ENCODE measurements around the gene CACNG8.

Gene CACNG8

DNA sequence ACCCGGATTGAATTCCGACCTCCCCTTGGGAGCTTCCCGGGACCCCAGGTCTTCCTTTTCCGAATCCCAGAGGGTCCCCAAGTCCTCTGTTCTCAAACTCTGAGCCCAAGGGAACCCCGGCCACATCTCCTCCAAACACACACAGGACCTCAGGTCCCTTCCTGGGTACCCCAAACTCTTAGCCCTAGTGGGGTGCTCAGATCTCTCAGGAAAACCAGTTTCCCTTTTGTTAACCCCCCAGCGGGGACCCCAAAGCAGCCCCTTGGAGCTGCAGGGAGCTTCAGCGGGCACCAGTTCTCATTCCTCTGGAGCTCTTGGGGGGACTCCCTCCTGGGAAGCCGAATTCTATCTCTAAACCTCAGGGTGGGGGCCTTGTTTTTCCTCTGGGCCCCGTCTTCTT lies 29.5 kb downstream of the CACNG8 start:
- no peak for DNase-seq (ENCODE audit: low spot score)

DNA sequence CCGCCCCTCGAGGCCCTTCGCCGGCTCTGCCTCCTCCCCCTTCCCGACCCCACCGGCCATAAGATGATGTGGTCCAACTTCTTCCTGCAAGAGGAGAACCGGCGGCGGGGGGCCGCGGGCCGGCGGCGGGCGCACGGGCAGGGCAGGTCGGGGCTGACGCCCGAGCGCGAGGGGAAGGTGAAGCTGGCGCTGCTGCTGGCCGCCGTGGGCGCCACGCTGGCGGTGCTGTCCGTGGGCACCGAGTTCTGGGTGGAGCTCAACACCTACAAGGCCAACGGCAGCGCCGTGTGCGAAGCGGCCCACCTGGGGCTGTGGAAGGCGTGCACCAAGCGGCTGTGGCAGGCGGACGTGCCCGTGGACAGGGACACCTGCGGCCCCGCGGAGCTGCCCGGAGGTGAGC lies 30.1 kb downstream of the CACNG8 start:
- no peak for DNase-seq (ENCODE audit: low spot score)

DNA sequence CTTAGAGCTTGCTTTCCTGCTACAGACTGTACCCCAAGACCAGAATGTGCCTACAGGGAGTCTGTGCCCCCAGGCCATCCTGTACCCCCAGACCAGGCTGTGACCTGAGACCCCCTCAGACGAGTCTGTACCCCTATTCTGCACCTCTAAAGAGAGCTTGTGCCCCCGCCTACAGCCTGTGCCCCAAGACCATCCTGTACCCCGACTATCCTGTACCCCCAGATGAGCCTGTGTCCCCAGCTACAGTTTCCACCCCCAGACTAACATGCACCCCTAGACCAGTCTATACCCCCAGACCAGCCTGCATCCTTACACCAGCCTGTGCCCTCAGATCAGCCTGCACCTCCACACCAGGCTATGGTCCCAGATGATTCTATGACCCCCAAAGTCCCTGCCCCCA lies 30.7 kb downstream of the CACNG8 start:
- no peak for DNase-seq (ENCODE audit: low spot score)

DNA sequence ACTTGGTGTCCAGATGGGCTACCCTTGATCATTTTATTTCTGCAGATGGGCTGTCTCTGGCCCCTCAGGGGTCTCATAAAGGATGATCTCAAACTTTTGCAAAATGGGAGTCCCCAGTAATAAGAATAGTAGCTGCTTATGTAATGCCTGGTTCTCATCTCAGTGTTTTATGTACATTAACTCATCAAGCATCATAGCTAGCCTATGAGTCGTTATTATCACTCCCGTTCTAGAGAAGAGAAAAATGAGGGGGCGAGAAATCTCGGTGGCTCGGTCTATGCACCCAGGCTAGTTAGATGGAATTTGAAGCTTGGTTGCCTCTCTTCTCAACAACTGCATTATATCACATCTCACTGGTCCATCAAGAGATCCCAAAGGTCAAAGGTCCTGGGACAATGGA lies 32.1 kb downstream of the CACNG8 start:
- DNase-seq (ENCODE audit: low spot score) = no peak

DNA sequence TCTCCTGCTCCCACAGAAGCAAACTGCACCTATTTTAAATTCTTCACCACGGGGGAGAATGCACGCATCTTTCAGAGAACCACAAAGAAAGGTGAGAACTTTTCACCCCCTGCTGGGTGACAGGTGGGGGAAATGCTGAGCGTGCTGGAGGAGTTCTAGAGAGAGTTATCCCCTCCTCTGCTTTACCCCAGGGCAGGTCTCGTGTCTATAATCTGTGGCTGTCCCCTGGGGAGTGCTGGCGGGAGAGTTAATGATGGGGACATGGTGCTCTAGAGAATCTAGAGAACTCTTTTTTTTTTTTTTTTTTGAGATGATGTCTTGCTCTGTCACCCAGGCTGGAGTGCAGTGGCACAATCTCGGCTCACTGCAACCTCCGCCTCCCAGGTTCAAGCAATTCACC lies 35.5 kb downstream of the CACNG8 start:
- DNase-seq (ENCODE audit: low spot score) = no peak

DNA sequence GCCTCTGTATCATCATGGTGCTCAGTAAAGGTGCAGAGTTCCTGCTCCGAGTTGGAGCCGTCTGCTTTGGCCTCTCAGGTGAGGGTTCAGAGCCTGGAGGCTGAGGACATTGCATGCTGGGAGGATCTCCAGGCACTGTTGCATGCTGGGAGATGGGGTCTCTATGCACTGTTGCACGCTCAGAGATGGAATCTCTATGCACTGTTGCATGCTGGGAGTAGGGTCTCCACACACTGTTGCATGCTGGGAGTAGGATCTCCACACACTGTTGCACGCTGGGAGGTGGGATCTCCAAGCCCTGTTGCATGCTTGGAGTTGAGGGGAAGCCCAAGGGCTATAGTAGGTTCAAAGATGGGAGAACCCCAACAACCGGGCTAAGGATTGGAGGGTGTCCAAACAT lies 37.0 kb downstream of the CACNG8 start:
- DNase-seq (ENCODE audit: low spot score) = no peak

DNA sequence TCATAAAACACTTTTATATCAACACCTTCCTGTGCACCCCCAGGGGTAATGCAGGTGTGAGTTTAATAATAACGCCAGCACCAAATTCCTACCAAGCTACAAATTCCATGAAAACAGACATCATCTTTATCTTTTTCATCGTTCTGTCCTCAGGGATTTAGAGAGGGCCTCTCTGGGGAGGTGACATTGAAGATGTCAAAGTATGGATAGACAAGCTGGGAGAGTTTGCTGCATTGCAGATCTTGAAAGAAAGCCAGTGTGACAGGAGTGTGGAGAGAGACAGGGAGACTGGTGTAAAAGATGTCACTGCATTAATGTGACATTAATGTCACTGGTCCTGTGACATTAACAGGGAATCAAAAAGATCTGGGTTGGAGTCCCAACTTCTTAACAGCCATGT lies 38.8 kb downstream of the CACNG8 start:
- DNase-seq (ENCODE audit: low spot score) = no peak

DNA sequence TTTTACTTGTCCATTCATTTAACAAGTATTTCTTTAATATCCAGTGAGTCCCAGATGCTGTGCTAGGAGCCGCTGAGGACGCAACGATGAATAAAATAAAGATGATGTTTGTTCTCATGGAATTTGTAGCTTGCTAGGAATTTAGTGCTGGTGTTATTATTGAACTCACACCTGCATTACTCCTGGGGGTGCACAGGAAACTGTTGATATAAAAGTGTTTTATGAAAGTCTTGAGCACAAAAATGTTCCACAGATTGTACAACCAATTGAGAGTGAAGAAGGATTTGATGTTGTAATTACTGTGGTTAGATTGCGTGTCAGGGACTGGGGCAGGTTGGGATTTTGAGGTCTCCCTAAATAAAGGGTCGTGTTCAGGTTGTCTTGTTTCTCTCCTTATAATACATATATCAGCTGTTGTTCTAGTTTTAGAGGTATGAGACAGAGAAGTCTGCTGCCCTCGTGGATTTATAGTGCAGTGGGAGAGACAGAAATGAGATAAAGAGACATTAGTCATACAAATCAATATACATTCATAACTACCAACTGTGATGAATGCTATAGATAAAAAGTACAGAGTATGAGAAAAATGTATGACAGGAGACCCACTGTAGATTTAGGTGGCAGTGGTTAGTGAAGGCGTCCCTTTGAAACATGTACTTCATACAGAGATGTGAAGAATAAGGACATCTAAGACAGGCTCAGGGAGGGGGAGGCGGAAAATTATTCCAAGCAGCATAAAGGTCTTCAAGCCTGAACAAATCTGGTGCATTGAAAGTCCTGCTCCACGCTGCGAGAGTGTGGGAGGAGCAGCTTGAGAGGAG lies 40.0 kb downstream of the CACNG8 start:
- DNase-seq (ENCODE audit: low spot score) = no peak

DNA sequence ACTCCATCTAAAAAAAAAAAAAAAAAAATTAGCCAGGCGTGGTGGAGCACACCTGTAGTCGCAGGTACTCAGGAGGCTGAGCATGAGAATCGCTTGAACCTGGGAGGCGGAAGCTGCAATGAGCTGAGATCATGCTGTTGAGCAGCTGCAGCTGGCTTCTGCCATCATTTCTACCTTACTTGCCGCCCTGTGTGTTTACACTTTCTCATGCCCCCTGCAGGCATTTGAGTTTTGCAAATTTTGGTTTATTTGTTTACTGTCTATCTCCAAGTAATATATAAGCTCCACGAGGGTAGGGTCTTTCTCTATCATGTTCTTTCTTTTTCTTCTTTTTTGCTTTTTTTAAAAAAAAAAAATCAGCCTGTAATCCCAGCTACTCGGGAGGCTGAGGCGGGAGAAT lies 46.7 kb downstream of the CACNG8 start:
- no peak for DNase-seq (ENCODE audit: low spot score)

DNA sequence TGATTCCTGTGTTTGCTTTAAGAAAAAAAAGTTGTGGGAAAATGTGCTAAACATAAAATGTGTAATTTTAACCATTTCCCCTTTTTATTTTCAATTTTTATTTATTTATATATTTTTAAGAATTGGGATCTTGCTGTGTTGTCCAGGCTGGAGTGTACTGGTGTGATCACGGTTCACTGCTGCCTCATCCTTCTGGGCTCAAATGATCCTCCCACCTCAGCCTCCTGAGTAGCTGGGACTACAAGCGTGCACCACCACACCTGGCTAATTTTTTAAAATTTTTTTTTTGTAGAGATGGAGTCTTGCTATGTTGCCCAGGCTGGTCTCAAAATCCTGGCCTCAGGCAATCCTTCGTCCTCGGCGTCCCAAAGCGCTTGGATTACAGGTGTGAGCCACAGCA lies 47.7 kb downstream of the CACNG8 start:
- no peak for DNase-seq (ENCODE audit: low spot score)

DNA sequence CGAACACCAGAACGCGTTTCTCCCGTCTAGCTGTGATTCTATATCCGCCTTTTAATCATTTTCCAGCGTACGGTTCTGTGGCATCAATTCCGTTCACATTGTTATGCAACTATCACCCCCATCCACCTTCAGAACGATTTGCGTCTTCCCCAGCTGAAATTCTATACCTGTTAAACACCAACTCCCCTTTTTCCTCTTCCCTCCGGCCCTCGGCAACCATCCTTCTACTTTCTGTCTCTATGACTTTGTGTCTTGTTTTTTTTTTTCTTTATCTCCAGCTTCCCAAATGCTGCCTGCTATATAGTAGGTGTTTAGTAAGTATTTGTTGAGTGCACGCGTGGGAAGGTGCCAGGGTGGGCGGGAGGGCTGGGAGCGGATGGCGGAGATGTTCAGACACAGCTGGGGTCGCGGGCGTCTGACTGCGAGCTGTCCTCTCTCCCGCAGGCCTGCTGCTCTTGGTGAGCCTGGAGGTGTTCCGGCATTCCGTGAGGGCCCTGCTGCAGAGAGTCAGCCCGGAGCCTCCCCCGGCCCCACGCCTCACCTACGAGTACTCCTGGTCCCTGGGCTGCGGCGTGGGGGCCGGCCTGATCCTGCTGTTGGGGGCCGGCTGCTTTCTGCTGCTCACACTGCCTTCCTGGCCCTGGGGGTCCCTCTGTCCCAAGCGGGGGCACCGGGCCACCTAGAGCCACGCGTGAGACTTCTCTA lies 48.9 kb downstream of the CACNG8 start:
- DNase-seq (ENCODE audit: low spot score) = no peak

DNA sequence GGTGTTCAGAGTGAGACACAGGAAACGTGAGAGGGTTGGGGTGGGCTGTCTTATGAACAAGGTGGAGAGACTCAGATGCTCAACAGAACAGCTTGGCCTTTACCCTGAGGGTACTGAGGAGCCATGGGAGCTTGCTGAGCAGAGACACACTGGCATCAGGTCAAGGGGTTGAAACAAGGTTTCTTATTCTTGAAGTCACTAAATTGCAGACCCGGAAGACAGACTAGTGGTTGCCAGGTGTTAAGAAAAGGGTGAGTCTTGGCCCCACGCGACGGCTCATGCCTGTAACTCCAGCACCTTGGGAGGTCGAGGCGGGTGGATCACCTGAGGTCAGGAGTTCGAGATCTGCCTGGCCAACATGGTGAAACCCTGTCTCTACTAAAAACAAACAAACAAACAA lies 51.1 kb downstream of the CACNG8 start:
- no peak for DNase-seq (ENCODE audit: low spot score)

DNA sequence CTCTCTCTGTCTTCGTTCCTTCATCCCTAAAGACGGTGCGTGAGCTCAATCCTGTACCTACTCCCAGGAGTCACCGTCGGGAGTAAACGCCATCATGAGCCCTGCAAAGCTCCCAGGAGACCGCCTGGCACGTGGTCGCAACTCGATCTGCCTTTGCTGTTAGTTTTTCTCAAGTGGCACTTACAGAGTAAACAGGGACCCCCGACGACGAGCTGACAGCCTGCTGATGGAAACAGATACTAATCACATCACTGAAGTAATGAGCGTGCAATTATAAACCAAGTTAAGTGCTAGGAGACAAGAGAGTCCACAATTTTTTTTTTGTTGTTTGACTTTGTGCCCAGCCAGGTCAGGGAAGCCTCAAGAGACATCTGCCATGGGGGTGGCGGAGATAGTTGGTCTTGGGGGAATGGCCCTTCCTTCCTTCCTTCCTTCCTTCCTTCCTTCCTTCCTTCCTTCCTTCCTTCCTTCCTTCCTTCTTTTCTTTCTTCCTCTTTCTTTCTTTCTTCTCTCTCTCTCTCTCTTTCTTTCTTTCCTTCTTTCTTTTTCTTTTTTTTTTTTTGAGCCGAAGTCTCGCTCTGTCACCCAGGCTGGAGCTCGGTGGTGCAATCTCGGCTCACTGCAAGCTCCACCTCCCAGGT lies 52.3 kb downstream of the CACNG8 start:
- no peak for DNase-seq (ENCODE audit: low spot score)

DNA sequence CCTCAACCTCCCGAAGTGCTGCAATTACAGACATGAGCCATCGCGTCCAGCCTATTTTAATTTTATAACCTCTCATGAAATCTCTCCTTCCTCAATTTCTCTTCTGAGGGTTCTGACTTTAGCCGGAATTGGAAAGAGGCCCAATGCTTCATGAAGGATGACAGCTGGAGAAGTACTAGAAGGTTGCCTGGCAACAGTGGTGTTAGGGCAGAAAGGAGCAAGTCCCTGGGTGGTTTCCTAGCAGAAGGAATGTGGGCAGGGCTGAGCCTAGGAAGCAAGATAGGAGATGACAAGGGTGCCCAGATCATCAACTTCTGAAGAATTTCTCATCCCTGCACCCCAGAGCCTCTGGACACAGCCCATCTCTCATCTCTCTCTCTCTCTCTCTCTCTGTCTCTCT lies 54.5 kb downstream of the CACNG8 start:
- DNase-seq (ENCODE audit: low spot score) = no peak

DNA sequence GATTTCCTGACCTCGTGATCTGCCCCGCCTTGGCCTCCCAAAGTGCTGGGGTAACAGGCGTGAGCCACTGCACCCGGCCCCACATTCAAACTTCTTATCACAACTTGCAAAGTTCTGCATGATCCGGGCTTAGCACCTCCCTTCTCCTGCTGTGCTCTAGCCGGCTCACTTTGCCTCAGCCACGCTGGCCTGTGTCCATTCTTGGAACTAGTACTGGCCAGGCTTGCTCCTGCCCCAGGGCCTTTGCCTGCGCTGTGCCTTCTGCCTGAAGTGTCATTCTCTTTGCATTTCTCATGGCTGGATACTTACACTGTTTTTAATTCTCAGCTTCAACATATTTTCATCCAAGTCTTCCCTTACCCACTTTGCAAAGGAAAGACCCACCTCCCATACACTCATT lies 58.6 kb downstream of the CACNG8 start:
- no peak for DNase-seq (ENCODE audit: low spot score)

DNA sequence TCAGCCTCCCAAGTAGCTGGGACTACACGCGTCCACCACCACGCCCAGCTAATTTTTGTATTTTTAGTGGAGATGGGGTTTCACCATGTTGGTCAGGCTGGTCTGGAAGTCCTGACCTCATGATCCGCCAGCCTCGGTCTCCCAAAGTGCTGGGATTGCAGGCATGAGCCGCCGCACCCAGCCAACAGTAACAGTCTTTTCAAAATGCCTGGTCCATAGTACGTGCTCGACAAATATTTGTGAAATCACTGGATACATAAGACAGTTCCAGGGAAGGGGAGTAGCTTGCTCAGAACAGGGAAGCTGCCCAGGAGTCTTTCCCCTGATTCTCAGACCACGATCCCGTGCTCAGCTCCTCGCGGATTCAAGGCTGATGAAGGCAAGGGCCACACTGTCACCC lies 59.2 kb downstream of the CACNG8 start:
- no peak for DNase-seq (ENCODE audit: low spot score)

DNA sequence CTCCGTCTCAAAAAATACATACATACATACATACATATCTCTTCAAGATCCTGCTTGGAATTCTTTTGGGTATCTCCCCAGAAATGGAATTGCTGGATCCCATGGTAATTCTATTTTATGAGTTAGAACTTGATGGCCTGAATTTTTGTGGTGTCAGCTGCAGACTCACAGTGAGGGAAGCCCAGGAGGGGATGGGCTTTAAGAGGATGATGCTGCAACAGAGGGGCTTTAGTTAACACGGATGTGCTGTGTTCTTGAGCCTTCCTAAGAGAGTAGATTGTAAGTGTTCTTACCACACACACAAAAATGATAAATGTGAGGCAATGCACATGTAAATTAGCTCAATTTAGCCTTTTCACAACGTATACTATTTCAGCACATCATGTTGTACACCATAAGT lies 60.5 kb downstream of the CACNG8 start:
- DNase-seq (ENCODE audit: low spot score) = no peak

DNA sequence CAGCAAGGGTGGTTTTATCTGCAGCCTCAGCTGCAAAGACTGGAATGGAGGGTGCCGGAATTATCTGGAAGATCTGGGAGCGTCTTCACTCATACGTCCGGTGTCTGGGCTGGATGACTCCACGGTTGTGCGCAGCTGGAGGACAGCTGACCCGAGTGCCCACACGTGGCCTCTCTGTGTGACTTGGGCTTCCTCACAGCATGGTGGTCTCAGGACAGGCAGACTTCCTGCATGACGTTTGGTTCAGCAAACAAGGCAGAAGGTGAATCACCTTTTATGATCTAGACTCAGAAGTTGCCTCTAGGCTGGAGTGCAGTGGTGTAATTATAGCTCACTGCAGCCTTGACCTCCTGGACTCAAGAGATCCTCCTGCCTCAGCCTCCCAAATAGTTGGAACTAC lies 61.9 kb downstream of the CACNG8 start:
- DNase-seq (ENCODE audit: low spot score) = no peak

DNA sequence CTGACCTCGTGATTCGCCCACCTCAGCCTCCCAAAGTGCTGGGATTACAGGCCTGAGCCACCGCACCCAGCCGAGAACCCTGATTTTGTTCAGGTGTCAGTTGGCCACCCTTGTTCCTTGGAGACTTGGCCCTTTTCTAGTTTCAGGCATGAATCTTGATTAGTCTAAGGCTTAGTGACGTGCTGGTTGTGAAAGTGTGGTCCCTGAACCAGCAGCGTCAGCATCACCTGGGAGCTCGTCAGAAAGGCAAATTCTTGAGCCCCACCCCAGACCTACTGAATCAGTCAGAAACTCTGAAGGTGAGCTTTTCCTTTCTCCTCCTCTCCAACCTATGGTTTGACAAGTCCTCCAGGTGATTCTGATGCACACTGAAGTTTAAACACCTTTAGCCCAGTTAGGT lies 63.9 kb downstream of the CACNG8 start:
- DNase-seq (ENCODE audit: low spot score) = no peak

DNA sequence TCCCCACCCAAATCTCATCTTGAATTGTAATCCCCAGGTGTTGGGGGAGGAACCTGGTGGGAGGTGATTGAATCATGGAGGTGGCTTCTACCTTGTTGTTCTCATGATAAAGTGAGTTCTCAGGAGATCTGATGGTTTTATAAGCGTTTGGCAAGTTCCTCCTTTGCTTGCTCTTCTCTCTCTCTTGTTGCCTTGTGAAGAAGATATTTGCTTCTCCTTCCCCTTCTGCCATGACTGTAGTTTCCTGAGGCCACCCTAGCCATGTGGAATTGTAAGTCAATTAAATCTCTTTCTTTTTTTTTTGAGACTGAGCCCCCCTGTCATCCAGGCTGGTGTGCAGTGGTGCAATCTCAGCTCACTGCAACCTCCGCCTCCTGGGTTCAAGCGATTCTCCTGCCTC lies 66.6 kb downstream of the CACNG8 start:
- no peak for DNase-seq (ENCODE audit: low spot score)

DNA sequence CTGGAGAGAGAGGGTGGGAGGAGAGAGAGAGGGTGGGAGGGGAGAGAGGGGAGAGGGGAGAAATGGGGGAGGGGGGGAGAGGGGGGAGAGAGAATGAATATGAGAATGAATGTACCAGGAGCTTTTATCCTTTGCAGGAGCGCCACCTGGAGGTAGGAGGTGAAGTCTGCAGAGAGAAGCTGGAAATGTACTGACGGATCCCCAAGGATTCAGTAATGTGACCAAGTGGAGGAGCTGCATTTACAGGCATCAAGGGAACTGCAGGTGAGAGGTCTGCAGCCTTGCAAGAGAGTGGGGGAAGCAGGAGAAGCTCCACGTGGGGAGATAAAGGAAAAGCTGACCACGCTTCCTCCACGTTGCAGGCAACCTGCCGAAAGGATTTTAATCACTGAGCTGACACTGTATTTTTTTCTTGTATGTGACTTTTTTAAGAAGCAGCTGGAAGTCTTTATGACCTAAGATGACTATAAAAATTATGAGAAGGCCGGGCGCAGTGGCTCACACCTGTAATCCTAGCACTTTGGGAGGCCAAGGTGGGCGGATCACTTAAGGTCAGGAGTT lies 67.3 kb downstream of the CACNG8 start:
- DNase-seq (ENCODE audit: low spot score) = peak; percentile 66

DNA sequence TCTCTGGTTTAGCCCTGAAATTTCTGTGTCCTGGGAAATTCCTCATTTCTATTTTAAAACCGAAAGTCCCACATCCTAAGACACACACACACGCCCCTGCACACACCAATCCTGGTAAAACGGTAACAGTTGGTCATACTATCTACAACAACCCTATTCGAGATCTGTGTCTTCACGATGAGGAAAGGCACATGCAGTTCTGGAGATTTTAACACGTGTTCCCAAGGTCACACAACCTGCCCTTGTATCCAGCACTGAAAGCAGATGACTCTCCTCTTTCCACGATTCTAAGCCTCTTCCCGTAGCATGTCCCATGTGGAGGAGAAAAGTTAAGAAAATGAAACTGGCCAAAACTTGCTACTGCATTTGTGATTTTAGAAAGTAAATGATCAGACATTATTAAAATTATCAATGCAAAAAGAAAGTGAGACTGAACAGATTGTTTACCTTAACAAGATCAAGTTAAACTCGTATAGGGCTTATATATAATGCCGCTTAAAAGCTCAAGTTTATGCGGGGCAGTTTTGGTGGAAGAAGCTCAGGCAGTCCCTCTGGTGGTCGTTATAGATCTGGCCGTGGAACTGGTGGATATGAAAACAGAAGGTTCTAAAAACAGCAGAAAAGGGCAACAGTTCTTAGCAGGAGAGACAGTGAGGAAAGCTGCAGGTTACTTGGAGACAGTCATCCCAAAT lies 68.3 kb downstream of the CACNG8 start:
- peak; percentile 20 for DNase-seq (ENCODE audit: low spot score)

All from cerebellar cortex (tissue), 1 donor.